ENCODE data around the gene OTOG.

Gene OTOG

GRCh38 chr11:17655682-17656081 lies 108.6 kb downstream of the OTOG start:
- no peaks in the 10 kb centered on the region for H3K4me1 Mint-ChIP-seq
- peaks cover 6% of the 10 kb centered on the region for H3K9me3 Mint-ChIP-seq
- H3K27me3 Mint-ChIP-seq, result peaks cover 81% of the 10 kb centered on the region
- DNase-seq (ENCODE audit: low spot score in 2 of 2) (no peak), ATAC-seq (replicated peaks; ENCODE audit: extremely low read depth, poor library complexity, severe bottlenecking) (no peak)
- no peak overlapping the region for H3K4me3 Mint-ChIP-seq
- no peak overlapping the region for H3K27ac Mint-ChIP-seq (ENCODE audit: low read depth)
- H3K36me3 Mint-ChIP-seq (ENCODE audit: insufficient read depth), result no peaks in the 10 kb centered on the region

- H3K27ac Mint-ChIP-seq (ENCODE audit: low read depth), result no peak overlapping the region
- H3K9me3 Mint-ChIP-seq, result peaks cover 6% of the 10 kb centered on the region
- DNase-seq (ENCODE audit: low spot score in 2 of 2) (no peak), ATAC-seq (replicated peaks; ENCODE audit: extremely low read depth, poor library complexity, severe bottlenecking) (no peak)
- H3K4me1 Mint-ChIP-seq, result no peaks in the 10 kb centered on the region
- no peak overlapping the region for H3K4me3 Mint-ChIP-seq
- peaks cover 74% of the 10 kb centered on the region for H3K27me3 Mint-ChIP-seq
- H3K36me3 Mint-ChIP-seq (ENCODE audit: insufficient read depth), result no peaks in the 10 kb centered on the region
Observed at GRCh38 chr11:17658211-17658610, 111.2 kb downstream of the OTOG start.

GRCh38 chr11:17668166-17668565 lies 121.1 kb downstream of the OTOG start:
- peaks cover 53% of the 10 kb centered on the region for H3K27me3 Mint-ChIP-seq
- H3K27ac Mint-ChIP-seq (ENCODE audit: low read depth), result no peak overlapping the region
- H3K9me3 Mint-ChIP-seq, result no peaks in the 10 kb centered on the region
- H3K4me3 Mint-ChIP-seq, result no peak overlapping the region
- H3K4me1 Mint-ChIP-seq, result no peaks in the 10 kb centered on the region
- DNase-seq (ENCODE audit: low spot score in 2 of 2) (no peak), ATAC-seq (replicated peaks; ENCODE audit: extremely low read depth, poor library complexity, severe bottlenecking) (no peak)
- H3K36me3 Mint-ChIP-seq (ENCODE audit: insufficient read depth), result no peaks in the 10 kb centered on the region

DNA sequence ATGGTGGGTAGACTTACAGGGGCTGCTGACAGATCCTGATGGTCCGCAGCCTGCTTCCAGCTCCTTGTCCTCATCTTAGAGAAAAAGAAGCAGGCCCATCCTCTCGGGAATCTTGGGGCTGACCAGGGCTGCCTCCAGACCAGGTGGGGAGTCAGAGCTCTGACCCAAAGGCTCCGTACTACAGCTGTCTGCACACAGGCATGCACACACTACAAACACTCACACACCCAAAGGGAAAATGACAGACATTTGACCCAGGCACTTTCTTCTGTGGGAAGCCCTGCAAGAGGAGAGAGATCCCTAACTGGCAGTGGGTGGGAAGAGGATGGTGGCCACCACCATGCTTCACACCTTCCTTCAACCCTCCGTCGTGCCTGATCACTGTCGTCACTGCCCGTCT lies 125.4 kb downstream of the OTOG start:
- H3K4me1 Mint-ChIP-seq, result no peaks in the 10 kb centered on the region
- H3K36me3 Mint-ChIP-seq (ENCODE audit: insufficient read depth), result no peaks in the 10 kb centered on the region
- H3K9me3 Mint-ChIP-seq, result peaks cover 11% of the 10 kb centered on the region
- peaks cover 58% of the 10 kb centered on the region for H3K27me3 Mint-ChIP-seq
- no peak for DNase-seq (ENCODE audit: low spot score in 2 of 2)
- no peak for ATAC-seq (replicated peaks; ENCODE audit: extremely low read depth, poor library complexity, severe bottlenecking)
- H3K27ac Mint-ChIP-seq (ENCODE audit: low read depth), result no peak overlapping the region
- H3K4me3 Mint-ChIP-seq, result no peak overlapping the region

DNA sequence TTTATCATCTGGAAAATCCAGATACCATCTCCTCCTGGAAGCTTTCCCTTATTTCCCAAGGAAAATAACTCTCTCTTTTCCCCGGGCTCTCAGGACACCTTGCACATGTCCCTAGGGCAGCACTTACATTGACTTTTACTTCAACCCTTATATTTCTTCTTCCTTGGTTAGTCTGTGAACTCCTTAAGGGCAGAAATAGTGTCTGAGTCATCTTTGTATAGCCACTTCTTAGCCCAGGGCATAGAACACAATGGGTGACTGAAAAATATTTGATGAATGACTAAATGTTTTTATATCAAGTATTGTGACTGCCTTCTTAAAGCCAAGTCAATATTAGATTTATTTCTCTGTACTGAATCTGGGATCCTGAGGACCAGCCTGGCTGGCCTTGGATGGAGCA lies 126.9 kb downstream of the OTOG start:
- no peak for DNase-seq (ENCODE audit: low spot score in 2 of 2)
- no peak overlapping the region for H3K27ac Mint-ChIP-seq (ENCODE audit: low read depth)
- H3K36me3 Mint-ChIP-seq (ENCODE audit: insufficient read depth), result no peaks in the 10 kb centered on the region
- ATAC-seq (replicated peaks; ENCODE audit: extremely low read depth, poor library complexity, severe bottlenecking), result no peak
- H3K9me3 Mint-ChIP-seq, result peaks cover 11% of the 10 kb centered on the region
- no peak overlapping the region for H3K4me3 Mint-ChIP-seq
- peaks cover 58% of the 10 kb centered on the region for H3K27me3 Mint-ChIP-seq
- H3K4me1 Mint-ChIP-seq, result no peaks in the 10 kb centered on the region

DNA sequence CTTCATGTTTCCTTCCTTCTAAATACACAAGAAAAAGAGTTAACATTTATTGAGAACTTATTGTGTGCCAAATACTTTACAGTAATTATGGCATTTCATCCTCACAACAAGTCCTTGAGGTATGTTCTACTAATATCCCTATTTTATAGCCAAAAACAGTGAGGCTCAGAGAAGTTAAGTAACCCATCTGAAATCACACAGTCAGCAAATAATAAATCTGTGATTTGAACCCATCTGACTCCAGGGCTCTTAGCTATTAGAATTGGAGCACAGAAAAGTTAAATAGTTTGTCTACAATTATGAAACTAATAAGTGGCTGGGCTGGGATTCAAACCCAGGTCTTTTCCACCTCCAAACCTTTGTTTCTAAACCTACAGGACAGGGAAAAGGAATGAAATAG lies 135.8 kb downstream of the OTOG start:
- H3K4me1 Mint-ChIP-seq, result no peaks in the 10 kb centered on the region
- ATAC-seq (replicated peaks; ENCODE audit: extremely low read depth, poor library complexity, severe bottlenecking) (no peak), DNase-seq (ENCODE audit: low spot score in 2 of 2) (no peak)
- H3K27ac Mint-ChIP-seq (ENCODE audit: low read depth), result no peak overlapping the region
- peaks cover 41% of the 10 kb centered on the region for H3K27me3 Mint-ChIP-seq
- H3K9me3 Mint-ChIP-seq, result no peaks in the 10 kb centered on the region
- no peaks in the 10 kb centered on the region for H3K36me3 Mint-ChIP-seq (ENCODE audit: insufficient read depth)
- no peak overlapping the region for H3K4me3 Mint-ChIP-seq

- H3K4me1 Mint-ChIP-seq, result no peaks in the 10 kb centered on the region
- DNase-seq (ENCODE audit: low spot score in 2 of 2) (no peak), ATAC-seq (replicated peaks; ENCODE audit: extremely low read depth, poor library complexity, severe bottlenecking) (no peak)
- H3K27ac Mint-ChIP-seq (ENCODE audit: low read depth), result no peak overlapping the region
- peaks cover 41% of the 10 kb centered on the region for H3K27me3 Mint-ChIP-seq
- no peaks in the 10 kb centered on the region for H3K9me3 Mint-ChIP-seq
- H3K4me3 Mint-ChIP-seq, result no peak overlapping the region
- H3K36me3 Mint-ChIP-seq (ENCODE audit: insufficient read depth), result no peaks in the 10 kb centered on the region
Observed at GRCh38 chr11:17683377-17684161, 136.5 kb downstream of the OTOG start.

DNA sequence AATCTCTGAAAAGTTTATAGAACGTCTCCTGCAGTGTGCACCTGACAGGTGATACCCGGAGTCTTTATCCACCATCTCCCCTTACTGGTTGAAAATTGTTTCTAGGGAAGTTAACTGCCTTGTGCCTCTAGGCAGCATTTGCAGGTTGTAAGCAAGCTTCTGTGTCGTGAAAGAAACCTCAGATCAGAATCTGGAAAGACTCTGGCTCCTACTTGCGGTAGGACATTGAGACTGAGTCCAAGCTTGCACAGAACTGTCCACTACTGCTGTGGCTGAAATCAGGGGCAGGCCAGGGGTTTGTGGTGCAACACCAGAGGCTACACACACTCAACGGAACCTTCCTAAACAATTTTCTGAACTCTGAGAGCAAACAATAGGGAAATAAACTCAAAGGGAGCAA lies 137.5 kb downstream of the OTOG start:
- no peak overlapping the region for H3K4me3 Mint-ChIP-seq
- peaks cover 41% of the 10 kb centered on the region for H3K27me3 Mint-ChIP-seq
- H3K27ac Mint-ChIP-seq (ENCODE audit: low read depth), result no peak overlapping the region
- no peak for DNase-seq (ENCODE audit: low spot score in 2 of 2)
- H3K9me3 Mint-ChIP-seq, result no peaks in the 10 kb centered on the region
- H3K4me1 Mint-ChIP-seq, result no peaks in the 10 kb centered on the region
- H3K36me3 Mint-ChIP-seq (ENCODE audit: insufficient read depth), result no peaks in the 10 kb centered on the region
- no peak for ATAC-seq (replicated peaks; ENCODE audit: extremely low read depth, poor library complexity, severe bottlenecking)

- Mint-ChIP-seq H3K27ac (ENCODE audit: low read depth) (no peak overlapping the region), H3K36me3 (ENCODE audit: insufficient read depth) (no peaks in the 10 kb centered on the region), H3K4me3 (no peak overlapping the region), H3K4me1 (no peaks in the 10 kb centered on the region), H3K27me3 (peaks cover 47% of the 10 kb centered on the region), H3K9me3 (no peaks in the 10 kb centered on the region)
- no peak for DNase-seq (ENCODE audit: low spot score in 2 of 2)
- ATAC-seq (replicated peaks; ENCODE audit: extremely low read depth, poor library complexity, severe bottlenecking), result no peak
Observed at GRCh38 chr11:17686231-17686980, 139.3 kb downstream of the OTOG start.

- Mint-ChIP-seq H3K27me3 (peaks cover 50% of the 10 kb centered on the region), H3K9me3 (no peaks in the 10 kb centered on the region), H3K27ac (ENCODE audit: low read depth) (no peak overlapping the region), H3K4me3 (no peak overlapping the region), H3K36me3 (ENCODE audit: insufficient read depth) (no peaks in the 10 kb centered on the region), H3K4me1 (no peaks in the 10 kb centered on the region)
- ATAC-seq (replicated peaks; ENCODE audit: extremely low read depth, poor library complexity, severe bottlenecking) (no peak), DNase-seq (ENCODE audit: low spot score in 2 of 2) (no peak)
Observed at GRCh38 chr11:17687946-17688670, 141.0 kb downstream of the OTOG start.

GRCh38 chr11:17691550-17691949 lies 144.5 kb downstream of the OTOG start:
- H3K9me3 Mint-ChIP-seq, result no peaks in the 10 kb centered on the region
- no peak overlapping the region for H3K4me3 Mint-ChIP-seq
- peaks cover 2% of the 10 kb centered on the region for H3K36me3 Mint-ChIP-seq (ENCODE audit: insufficient read depth)
- H3K27ac Mint-ChIP-seq (ENCODE audit: low read depth), result no peak overlapping the region
- H3K27me3 Mint-ChIP-seq, result peaks cover 63% of the 10 kb centered on the region
- no peaks in the 10 kb centered on the region for H3K4me1 Mint-ChIP-seq
- ATAC-seq (replicated peaks; ENCODE audit: extremely low read depth, poor library complexity, severe bottlenecking) (no peak), DNase-seq (ENCODE audit: low spot score in 2 of 2) (no peak)

DNA sequence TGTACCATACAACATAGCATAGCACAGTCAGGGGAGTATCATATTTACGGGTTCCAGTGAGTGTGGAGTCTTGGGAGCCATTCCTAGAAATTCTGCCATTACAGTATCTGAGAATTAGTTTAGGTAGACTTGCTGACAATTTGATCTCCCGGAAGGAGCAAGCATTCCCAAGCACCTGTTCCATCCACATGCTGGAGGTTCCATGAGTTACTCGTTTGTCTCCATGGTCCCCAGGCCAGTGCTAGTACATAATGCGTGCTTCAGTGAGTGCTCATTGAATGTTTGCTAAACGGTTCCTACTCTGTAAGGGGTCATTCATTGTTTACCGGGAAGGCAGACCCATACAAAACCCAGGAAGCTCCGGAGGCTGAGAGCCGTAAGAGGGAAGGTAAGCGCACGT lies 144.9 kb downstream of the OTOG start:
- peaks cover 2% of the 10 kb centered on the region for H3K36me3 Mint-ChIP-seq (ENCODE audit: insufficient read depth)
- no peak overlapping the region for H3K27ac Mint-ChIP-seq (ENCODE audit: low read depth)
- ATAC-seq (replicated peaks; ENCODE audit: extremely low read depth, poor library complexity, severe bottlenecking), result no peak
- H3K27me3 Mint-ChIP-seq, result peaks cover 64% of the 10 kb centered on the region
- no peaks in the 10 kb centered on the region for H3K9me3 Mint-ChIP-seq
- DNase-seq (ENCODE audit: low spot score in 2 of 2), result no peak
- H3K4me3 Mint-ChIP-seq, result no peak overlapping the region
- H3K4me1 Mint-ChIP-seq, result no peaks in the 10 kb centered on the region

DNA sequence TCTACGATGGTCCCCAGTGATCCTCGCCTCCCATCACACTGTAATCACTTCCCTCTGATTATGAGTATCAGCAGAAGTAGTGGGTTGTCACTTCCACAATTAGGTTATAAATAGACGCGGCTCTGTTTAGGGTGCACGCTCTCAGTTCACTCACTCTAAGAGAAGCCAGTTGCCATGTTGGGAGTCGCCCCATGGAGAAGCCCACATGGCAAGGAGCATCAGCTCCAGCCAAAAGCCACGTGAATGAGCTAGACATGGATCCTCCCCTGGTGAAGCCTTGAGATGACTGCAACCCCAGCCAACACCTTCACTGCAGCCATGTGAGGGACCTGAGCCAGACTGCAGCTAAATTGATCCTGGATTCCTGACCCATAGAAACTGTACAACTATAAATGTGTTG lies 145.9 kb downstream of the OTOG start:
- ATAC-seq (replicated peaks; ENCODE audit: extremely low read depth, poor library complexity, severe bottlenecking) (no peak), DNase-seq (ENCODE audit: low spot score in 2 of 2) (no peak)
- Mint-ChIP-seq H3K4me1 (no peaks in the 10 kb centered on the region), H3K9me3 (no peaks in the 10 kb centered on the region), H3K4me3 (no peak overlapping the region), H3K27me3 (peaks cover 65% of the 10 kb centered on the region), H3K27ac (ENCODE audit: low read depth) (no peak overlapping the region), H3K36me3 (ENCODE audit: insufficient read depth) (peaks cover 2% of the 10 kb centered on the region)
